Stimulated activated CD4-positive, alpha-beta T cell treated with anti-CD3 and anti-CD28 coated beads, Interleukin-4, amount 100 ng/mL, for 48 hours (primary cell): ENCODE measurements around the gene PRELP.
"Not testable (repeated sequence)": the region's sequence is repeated elsewhere in the genome, so short reads cannot be mapped to it uniquely, and the experiment has no call there.

Experiments
- DNase-seq, 2 donors: peaks; one replicate each; pipeline ENCODE4 v3.0.0-alpha.2; 2020; ENCODE audit warnings: low read depth in 2 of 2

PRELP gene

GRCh38 chr1:203506858-203507626, 31.4 kb downstream of the PRELP start:
- no peak for DNase-seq

- DNase-seq: no peak
Observed at GRCh38 chr1:203507759-203508158, 32.2 kb downstream of the PRELP start.

GRCh38 chr1:203508463-203509073, 33.0 kb downstream of the PRELP start:
- no peak for DNase-seq

- no peak for DNase-seq
Observed at GRCh38 chr1:203509135-203509534, 33.5 kb downstream of the PRELP start.

GRCh38 chr1:203511513-203511912, 35.9 kb downstream of the PRELP start:
- no peak for DNase-seq

GRCh38 chr1:203511930-203512329, 36.3 kb downstream of the PRELP start:
- no peak for DNase-seq

DNA sequence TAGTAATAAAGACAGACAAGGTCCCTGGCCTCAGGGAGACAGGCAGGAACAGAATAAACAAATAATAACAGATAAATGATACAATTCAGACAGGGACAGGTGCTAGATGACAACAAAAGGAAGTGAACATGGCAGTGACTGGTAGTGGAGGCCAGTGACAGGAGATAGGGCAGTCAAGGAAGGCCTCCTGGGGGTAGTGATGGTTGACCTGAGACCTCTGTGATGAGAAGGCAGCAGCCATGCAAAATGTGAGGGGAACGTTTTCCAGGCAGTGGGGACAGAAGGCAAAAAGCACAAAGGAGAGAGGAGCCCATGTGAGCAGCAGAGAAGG, 36.9 kb downstream of the PRELP start:
- DNase-seq: no peak

DNA sequence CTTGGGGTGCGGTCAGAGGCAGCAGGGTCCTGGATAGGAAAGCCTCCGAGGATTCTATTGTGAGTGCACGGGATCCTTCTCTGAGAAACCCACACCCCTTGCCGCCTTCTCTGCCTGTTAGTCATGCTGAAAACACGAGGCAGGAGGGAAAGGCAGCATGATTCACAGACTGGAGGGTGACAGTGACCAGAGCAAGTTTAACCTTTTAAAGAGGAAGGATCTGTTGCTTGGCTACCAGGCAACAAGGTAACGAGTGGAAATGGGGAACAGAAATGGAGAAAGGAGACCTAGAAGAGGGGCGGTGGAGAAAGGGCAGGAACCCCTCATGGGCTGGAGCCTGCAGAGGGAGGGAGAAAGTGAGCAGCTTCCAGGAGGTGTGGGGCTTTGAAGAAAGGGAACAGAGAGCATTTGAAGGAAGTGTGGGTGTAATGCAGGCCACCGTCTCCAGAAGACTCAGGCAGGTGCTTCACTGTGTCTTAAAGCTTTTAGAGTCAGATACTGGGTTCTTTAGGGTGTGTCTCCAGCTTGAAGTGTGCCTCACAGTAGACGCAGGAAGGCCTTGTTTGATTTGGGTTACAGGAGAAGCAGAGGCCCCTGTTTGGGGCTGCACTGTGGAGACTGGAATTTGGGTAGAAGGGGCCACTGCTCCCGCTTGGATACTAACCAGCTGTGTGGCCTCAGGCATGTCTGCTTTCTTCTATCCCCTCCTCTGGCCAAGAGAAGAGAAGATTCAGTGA, 37.4 kb downstream of the PRELP start:
- peak; percentile 32 to 47 for DNase-seq

DNA sequence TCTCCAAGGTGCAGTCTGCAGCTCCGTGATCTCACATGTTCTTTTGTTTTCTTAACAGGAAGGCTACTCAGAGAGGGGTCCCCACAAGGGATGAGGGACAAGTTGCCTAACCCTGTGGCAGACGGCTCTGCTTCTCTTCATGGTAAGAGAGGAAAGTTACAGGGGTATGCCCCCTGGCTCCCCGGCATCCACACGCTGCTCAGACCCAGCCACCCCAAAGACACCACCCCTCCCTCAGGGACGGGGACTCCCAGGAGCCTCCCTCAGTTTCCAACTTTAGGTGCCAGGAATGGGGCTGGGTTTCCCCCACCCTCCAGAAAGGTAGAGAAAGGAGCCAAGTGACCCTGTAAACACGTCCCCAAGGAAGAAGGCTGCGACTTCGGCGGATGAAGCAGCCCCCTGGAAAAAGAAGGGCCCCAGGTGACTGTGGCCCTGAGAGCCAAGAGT, 38.0 kb downstream of the PRELP start:
- no peak for DNase-seq

DNA sequence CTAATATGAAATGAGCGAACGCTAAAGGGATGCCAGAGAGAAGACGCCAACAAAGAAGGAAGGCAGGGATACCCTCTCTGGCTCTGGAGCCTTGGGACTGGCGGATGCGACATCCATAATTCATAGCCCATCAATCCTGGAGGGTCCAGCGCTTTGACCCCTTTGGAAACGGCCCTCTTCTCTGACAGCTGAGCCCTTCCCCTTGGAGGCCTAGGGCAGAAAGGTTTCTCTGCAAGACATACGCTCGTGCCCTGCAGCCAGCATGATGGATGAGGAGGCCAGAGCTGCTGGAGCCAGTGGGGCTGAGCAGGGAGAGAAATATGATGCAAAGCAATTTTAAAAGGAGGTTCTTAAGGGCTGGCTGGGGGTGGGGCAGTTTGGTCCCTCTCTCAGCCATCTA, 40.6 kb downstream of the PRELP start:
- DNase-seq: no peak

- DNase-seq: no peak
Observed at GRCh38 chr1:203516906-203517305, 41.3 kb downstream of the PRELP start.

- no peak for DNase-seq
Observed at GRCh38 chr1:203517426-203518110, 42.0 kb downstream of the PRELP start.

GRCh38 chr1:203518139-203518538, 42.5 kb downstream of the PRELP start:
- not testable (repeated sequence) for DNase-seq

DNA sequence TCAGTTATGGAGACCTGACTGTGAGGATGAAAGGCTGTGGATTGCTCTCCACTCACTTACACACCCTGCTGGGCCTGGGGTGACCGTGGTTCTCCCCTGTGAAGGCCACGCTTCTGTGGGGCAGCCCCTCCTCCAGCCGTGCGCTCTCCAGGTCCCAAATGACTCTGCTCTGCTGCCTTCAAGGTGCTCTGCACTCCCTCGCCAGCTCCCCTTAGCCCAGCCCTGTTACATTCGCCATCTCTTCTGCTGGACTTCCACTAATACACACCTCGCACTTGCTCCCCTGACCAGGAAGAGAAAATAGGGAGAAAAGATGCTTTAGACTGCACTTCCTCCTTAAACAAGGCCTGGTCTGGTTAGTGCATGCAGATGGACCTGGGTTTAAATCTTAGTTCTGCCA, 42.9 kb downstream of the PRELP start:
- no peak for DNase-seq

- DNase-seq: no peak
Observed at GRCh38 chr1:203519053-203519840, 43.6 kb downstream of the PRELP start.

GRCh38 chr1:203519896-203520295, 44.3 kb downstream of the PRELP start:
- DNase-seq: no peak

DNA sequence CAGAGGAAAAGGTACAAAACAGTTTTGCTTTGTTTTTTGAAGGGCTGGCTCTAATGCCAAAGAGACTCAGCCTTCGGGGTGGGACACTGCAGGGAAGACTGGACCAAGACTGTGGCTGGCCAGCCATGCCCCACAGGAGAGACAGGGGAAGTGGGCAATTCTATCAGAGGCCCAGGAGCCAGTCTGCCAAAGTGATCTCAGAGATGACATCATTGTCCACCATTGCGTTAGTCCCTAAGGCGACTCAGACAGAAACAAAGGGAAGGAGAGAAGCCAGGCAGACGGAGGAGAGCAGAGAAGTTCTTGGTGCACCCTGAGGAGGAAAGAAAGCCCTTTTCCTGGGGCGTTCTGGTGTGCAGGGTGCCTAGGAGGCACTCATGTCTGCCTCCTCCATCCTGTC, 44.7 kb downstream of the PRELP start:
- DNase-seq: no peak

- no peak for DNase-seq
Observed at GRCh38 chr1:203521074-203521794, 45.6 kb downstream of the PRELP start.

DNA sequence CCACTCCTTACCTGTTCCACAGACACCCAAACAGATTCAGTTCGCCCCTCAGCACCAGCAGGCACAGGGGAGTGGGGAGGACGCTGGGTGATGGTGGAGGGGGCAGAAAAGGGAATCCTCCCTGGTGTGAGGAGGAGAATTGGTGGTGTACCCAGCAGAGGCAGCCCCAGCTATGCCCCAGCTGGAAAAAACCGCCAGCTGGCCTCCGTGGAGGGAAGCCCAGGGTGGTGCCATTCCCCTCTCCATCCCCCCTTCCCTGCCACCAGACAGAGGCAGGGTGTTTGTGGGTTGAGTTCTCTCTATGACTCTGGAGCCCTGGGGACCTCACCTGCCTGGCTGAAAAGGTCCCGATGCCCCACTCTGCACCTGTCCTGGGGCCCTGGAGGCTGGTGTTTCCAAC, 46.2 kb downstream of the PRELP start:
- DNase-seq: no peak

GRCh38 chr1:203522237-203522636, 46.6 kb downstream of the PRELP start:
- no peak for DNase-seq

DNA sequence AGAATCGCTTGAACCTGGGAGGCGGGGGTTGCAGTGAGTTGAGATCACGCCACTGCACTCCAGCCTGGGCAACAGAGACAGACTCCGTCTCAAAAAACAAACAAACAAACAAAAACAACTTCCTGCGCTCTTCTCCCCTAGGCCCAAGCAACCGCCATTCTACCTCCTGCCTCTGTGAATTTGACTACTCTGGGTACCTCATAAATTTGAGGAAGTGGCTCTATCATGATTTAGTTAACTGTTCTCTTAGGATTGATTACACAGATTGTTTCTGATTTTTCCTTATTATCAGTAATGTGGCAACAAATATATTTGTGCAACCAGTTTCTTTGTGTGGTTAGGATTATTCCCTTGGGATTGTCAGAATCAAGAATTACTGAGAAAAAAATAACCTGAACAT, 48.1 kb downstream of the PRELP start:
- no peak for DNase-seq
